Left ventricle myocardium inferior (tissue), 1 donor: Measurements from ENCODE around the gene MOB3A. TPM values are rescaled to one million over a fixed set of nuclear protein-coding genes. Genes with fewer than 3 reads are reported as not detected.
A peak's percentile ranks its signal among the peaks of the same experiment; 100 is the strongest.

Experiments used
- DNase-seq: peaks from one replicate; pipeline ENCODE4 v3.0.0-alpha.2; 2020
- H3K27ac ChIP-seq: fragments of 200-600 bp; replicated peaks from 2 replicates; pipeline ENCODE4 v1.8.0; 2021
- H3K27me3 ChIP-seq: fragments of 200-600 bp; 2 replicates; pipeline ENCODE4 v1.8.0; 2021; ENCODE audit warnings: low read depth
- H3K36me3 ChIP-seq: fragments of 200-600 bp; 2 replicates; pipeline ENCODE4 v1.8.0; 2021
- H3K4me1 ChIP-seq: fragments of 200-600 bp; 2 replicates; pipeline ENCODE4 v1.8.0; 2021
- H3K4me3 ChIP-seq: fragments of 200-600 bp; 2 replicates; pipeline ENCODE4 v1.8.0; 2021; ENCODE audit warnings: mild to moderate bottlenecking, moderate library complexity
- H3K9me3 ChIP-seq: fragments of 200-600 bp; replicated peaks from 2 replicates; pipeline ENCODE4 v1.8.0; 2021
- intact Hi-C: fragments of 100-400 bp; cut with micrococcal nuclease; formaldehyde crosslinking; loops from one replicate; pipeline ENCODE4 v1.11.0; 2022
- total RNA-seq: library from RNA; stranded (reverse); fragmentation: NEBNext Ultra II Directional; extraction: Animal tissue kit (Norgen Biotek cat#: 25700); gene quantifications from one replicate; pipeline ENCODE4 v1.2.1, GENCODE V29; 2021
- TF ChIP-seq, protein P1 (sequence below): fragments of 200-600 bp; IDR thresholded peaks from 2 replicates; pipeline ENCODE4 v1.8.0; 2021; ENCODE audit warnings: antibody characterized with exemption, mild to moderate bottlenecking, borderline replicate concordance
- donor health status: DM: no; HTN: yes; CAD: no; lungs with severe emphysema.

Gene MOB3A
- total RNA-seq, 1 donor from 2014 or later = 16.1 TPM

DNA sequence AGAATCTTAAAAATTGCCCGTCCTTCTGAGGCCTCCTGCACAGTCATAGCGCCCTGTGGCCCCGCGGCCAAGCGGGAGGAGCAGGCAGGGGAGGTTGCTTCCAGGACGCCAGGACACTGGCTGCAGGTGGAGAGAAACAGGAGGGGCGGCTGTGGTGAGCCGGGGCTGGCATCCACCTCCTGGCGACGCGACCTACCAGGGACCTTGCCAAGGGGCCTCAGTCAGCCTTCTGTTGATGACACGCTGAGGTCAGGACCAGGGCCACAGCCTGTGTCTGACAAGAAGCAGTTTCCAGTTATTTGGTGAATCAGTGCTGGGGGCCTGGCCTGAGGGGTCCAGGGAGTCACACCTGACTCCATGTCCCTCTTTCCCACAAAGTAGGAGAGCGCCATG is 31.7 kb downstream of the MOB3A start:
- no peaks in the 10 kb centered on the region for H3K27me3 ChIP-seq
- DNase-seq = no peak
- H3K9me3 ChIP-seq = no peaks in the 10 kb centered on the region
- TF ChIP-seq, protein P1, sequence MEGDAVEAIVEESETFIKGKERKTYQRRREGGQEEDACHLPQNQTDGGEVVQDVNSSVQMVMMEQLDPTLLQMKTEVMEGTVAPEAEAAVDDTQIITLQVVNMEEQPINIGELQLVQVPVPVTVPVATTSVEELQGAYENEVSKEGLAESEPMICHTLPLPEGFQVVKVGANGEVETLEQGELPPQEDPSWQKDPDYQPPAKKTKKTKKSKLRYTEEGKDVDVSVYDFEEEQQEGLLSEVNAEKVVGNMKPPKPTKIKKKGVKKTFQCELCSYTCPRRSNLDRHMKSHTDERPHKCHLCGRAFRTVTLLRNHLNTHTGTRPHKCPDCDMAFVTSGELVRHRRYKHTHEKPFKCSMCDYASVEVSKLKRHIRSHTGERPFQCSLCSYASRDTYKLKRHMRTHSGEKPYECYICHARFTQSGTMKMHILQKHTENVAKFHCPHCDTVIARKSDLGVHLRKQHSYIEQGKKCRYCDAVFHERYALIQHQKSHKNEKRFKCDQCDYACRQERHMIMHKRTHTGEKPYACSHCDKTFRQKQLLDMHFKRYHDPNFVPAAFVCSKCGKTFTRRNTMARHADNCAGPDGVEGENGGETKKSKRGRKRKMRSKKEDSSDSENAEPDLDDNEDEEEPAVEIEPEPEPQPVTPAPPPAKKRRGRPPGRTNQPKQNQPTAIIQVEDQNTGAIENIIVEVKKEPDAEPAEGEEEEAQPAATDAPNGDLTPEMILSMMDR = no peak
- H3K27ac ChIP-seq = peak overlapping the region; percentile 100
- intact Hi-C loops = no loop called here
- peaks cover 54% of the 10 kb centered on the region for H3K4me1 ChIP-seq
- H3K36me3 ChIP-seq = no peaks in the 10 kb centered on the region
- peak overlapping the region; percentile 54 for H3K4me3 ChIP-seq

DNA sequence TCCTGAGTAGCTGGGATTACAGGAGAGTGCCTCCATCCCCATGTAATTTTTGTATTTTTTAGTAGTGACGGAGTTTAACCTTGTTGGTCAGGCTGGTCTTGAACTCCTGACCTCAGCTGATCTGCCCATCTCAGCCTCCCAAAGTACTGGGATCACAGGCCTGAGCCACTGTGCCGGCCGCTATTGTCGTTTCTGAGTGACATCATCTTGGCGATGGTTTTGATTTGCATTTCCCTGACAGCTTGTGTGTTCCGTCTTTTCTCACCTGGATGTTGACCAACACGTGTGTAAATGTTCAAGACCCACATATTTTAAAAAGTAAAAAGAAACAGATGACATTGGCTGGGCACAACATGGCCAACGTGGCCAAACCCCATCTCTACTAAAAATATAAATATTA is 32.3 kb downstream of the MOB3A start:
- DNase-seq = no peak
- H3K27ac ChIP-seq = peak overlapping the region; percentile 100
- no peaks in the 10 kb centered on the region for H3K36me3 ChIP-seq
- H3K27me3 ChIP-seq = no peaks in the 10 kb centered on the region
- H3K9me3 ChIP-seq = no peaks in the 10 kb centered on the region
- TF ChIP-seq, protein P1 = no peak
- intact Hi-C loops = no loop called here
- H3K4me3 ChIP-seq = peak overlapping the region; percentile 54
- H3K4me1 ChIP-seq = peaks cover 56% of the 10 kb centered on the region

DNA sequence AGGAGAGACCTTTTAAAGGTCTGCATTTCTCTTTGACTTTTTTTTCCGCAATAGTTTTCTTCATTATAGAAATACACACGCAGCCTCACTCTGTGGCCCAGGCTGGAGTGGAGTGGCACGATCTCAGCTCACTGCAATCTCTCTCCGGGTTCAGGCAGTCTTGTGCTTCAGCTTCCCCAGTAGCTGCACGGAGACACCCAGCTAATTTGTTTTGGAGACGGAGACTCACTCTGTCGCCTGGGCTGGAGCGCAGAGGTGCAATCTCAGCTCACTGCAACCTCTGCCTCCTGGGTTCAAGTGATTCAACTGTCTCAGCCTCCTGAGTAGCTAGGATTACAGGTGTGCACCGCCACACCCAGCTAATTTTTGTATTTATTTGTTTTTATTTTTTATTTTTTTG is 33.4 kb downstream of the MOB3A start:
- Histone ChIP-seq H3K4me1 (peaks cover 67% of the 10 kb centered on the region), H3K27ac (peak overlapping the region; percentile 100), H3K4me3 (no peak overlapping the region), H3K36me3 (no peaks in the 10 kb centered on the region), H3K9me3 (no peaks in the 10 kb centered on the region), H3K27me3 (no peaks in the 10 kb centered on the region)
- intact Hi-C loops = no loop called here
- TF ChIP-seq, protein P1 = no peak
- DNase-seq = no peak

DNA sequence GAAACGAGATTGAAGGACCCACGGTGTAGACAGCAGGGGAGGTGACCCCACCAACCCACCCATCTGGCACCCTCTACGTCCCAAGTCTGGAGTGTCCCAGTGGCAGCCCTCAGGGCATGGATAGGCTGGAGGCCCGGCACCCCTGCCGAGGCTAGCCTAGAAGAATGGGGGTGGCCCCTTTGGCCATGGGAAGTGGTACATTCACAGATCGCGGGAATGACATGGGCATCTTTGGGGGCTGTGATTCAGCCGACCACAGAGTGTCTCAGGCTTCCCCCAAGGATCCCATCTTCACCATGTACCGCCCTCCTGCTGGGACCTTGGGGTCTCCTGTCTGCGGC is 33.8 kb downstream of the MOB3A start:
- H3K27ac ChIP-seq = peak overlapping the region; percentile 100
- no peaks in the 10 kb centered on the region for H3K9me3 ChIP-seq
- TF ChIP-seq, protein P1 = no peak
- DNase-seq = no peak
- peak overlapping the region; percentile 75 for H3K4me3 ChIP-seq
- intact Hi-C loops = no loop called here
- peaks cover 71% of the 10 kb centered on the region for H3K4me1 ChIP-seq
- no peaks in the 10 kb centered on the region for H3K36me3 ChIP-seq
- H3K27me3 ChIP-seq = no peaks in the 10 kb centered on the region

DNA sequence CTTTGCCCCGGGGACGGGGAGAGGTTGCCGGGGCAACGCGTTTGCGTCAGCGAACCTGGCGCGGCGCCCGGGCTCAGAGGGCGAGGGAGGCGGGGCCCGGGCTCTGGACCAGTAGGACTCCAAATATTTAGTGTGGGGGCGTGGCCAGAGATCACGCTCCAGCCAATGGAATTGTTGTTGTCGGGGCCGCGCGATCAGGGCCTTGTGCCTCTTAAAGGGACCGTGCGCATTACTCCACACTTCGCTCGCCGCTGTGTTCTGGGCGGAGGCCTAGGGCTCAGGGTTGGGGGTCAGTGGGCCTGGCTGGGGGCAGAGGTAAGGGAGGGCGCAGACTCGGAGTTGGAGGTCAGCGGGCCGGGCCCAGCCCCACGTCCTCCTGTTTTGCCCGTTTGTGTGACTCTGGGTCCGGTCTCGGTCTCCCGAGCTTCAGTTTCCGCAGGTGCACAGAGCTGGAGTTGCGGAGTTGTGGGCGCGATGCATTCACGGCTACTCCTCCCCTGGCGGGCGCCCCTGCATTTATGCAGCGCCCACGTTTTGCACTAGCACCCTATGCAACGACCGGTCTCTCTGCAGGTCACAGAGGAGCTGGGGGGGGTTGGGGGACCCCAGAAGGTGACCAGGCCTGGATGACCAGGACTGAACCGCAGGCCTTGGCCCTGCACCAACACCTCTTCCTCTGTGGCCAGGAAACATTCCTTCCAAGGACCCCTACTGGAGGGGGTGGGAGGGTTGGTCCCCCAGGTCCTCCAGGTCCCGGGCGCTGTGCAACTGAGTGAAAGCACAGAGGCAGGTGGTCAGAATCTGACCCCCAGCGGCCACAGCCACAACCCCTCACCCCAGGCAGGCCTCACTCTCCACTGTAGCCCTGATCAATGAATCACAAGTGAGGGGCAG is 34.4 kb downstream of the MOB3A start:
- Histone ChIP-seq H3K27ac (peak overlapping the region; percentile 100), H3K9me3 (no peaks in the 10 kb centered on the region), H3K4me3 (peak overlapping the region; percentile 75), H3K36me3 (no peaks in the 10 kb centered on the region), H3K27me3 (no peaks in the 10 kb centered on the region), H3K4me1 (peaks cover 77% of the 10 kb centered on the region)
- intact Hi-C loops = no loop called here
- TF ChIP-seq, protein P1 = no peak
- peak; percentile 99 for DNase-seq
